GM12878 (cell line): ENCODE data around the gene DYNLL2. TPM values are rescaled to one million over a fixed set of nuclear protein-coding genes. Genes with fewer than 3 reads are reported as not detected.

ENCODE experiments used
- ATAC-seq: fragments of 200-7000 bp; cut with Tn5 transposase; 3 replicates; pipeline ENCODE4 v1.9.1; 2020; ENCODE audit warnings: mild to moderate bottlenecking, moderate library complexity
- BruUV-seq: library from RNA; stranded (reverse); fragments of 400-500 nt; replicated peaks from 2 replicates; lab custom pipeline; 2021; lab: Mats Ljungman, UMichigan
- CTCF ChIA-PET: fragments of 300-600 bp; sonication (Branson Sonifier 250); formaldehyde crosslinking; extraction: SDS; loops from one replicate; lab custom pipeline; 2021; ENCODE audit warnings: inconsistent platforms; lab: Yijun Ruan, JAX
- POLR2A ChIA-PET: fragments of 350-600 bp; formaldehyde crosslinking; extraction: SDS; loops from one replicate; lab custom pipeline; 2021; ENCODE audit warnings: inconsistent platforms; lab: Charles Lee
- RAD21 ChIA-PET: fragments of 300-600 bp; sonication (Branson Sonifier 250); formaldehyde crosslinking; loops from one replicate; lab custom pipeline; 2023; ENCODE audit warnings: antibody characterized with exemption; ENCODE audit not compliant: unreplicated experiment; lab: Charles Lee
- SMC1A ChIA-PET: fragments of 300-600 bp; sonication (Branson Sonifier 250); formaldehyde crosslinking; loops from one replicate; lab custom pipeline; 2023; ENCODE audit not compliant: unreplicated experiment, uncharacterized antibody; lab: Charles Lee
- DNase-seq: peaks from one replicate; pipeline ENCODE4 v3.0.0-alpha.2; 2011; ENCODE audit warnings: low read depth, low spot score
- FAIRE-seq: peaks from 3 replicates; lab custom pipeline; 2011; peaks lifted over from hg19 to GRCh38; lab: Jason Lieb, UNC
- H2AFZ ChIP-seq: 2 replicates; pipeline ENCODE4 v1.6.0; 2011; ENCODE audit warnings: low read depth, low read length, control low read depth; ENCODE audit not compliant: control insufficient read depth
- H3K27ac ChIP-seq: 2 replicates; pipeline ENCODE4 v1.5.1; 2011; ENCODE audit warnings: control low read depth; ENCODE audit not compliant: control insufficient read depth, insufficient read depth
- H3K27me3 ChIP-seq, 2 experiments: replicated peaks in 1 of 2; 2 replicates each; pipeline versions ENCODE4 v1.6.0 to v1.6.1; 2011; ENCODE audit warnings: low read length in 1 of 2; ENCODE audit not compliant: control insufficient read depth in 2 of 2, insufficient read depth in 2 of 2
- H3K36me3 ChIP-seq, 2 experiments: 2 replicates each; pipeline ENCODE4 v1.5.1; 2011; ENCODE audit warnings: low read length in 1 of 2; ENCODE audit not compliant: control insufficient read depth in 2 of 2, insufficient read depth in 2 of 2
- H3K4me1 ChIP-seq: 2 replicates; pipeline ENCODE4 v1.6.1; 2011; ENCODE audit warnings: mild to moderate bottlenecking, low read length, moderate library complexity, mixed read lengths; ENCODE audit not compliant: control insufficient read depth, insufficient read depth
- H3K4me2 ChIP-seq: 2 replicates; pipeline ENCODE4 v1.6.0; 2011; ENCODE audit warnings: control low read depth; ENCODE audit not compliant: control insufficient read depth, insufficient read depth
- H3K4me3 ChIP-seq: fragments of 200-600 bp; sonication (generic); 2 replicates; pipeline ENCODE4 v1.5.1; 2016
- H3K79me2 ChIP-seq: 2 replicates; pipeline ENCODE4 v1.6.0; 2011; ENCODE audit warnings: low read length; ENCODE audit not compliant: control insufficient read depth, insufficient read depth
- H3K9ac ChIP-seq: 2 replicates; pipeline ENCODE4 v1.8.0; 2011; ENCODE audit warnings: low read length, control low read depth, mixed read lengths; ENCODE audit not compliant: control insufficient read depth, insufficient read depth
- H3K9me3 ChIP-seq: replicated peaks from 3 replicates; pipeline ENCODE4 v1.5.1; 2011; ENCODE audit warnings: mild to moderate bottlenecking, low read length; ENCODE audit not compliant: control insufficient read depth, insufficient read depth
- H4K20me1 ChIP-seq: 2 replicates; pipeline ENCODE4 v1.6.0; 2011; ENCODE audit not compliant: control insufficient read depth, insufficient read depth
- BACH1 ChIP-seq: fragments of 450-650 bp; IDR thresholded peaks from 2 replicates; pipeline ENCODE4 v1.6.1; 2017; ENCODE audit warnings: mild to moderate bottlenecking, borderline replicate concordance
- BRCA1 ChIP-seq: IDR thresholded peaks from 2 replicates; pipeline ENCODE4 v1.6.1; 2011; ENCODE audit warnings: low read depth, low read length, improper control_type of control experiment
- ETV6 ChIP-seq, 2 experiments: fragments of 450-650 bp in 1 of 2; IDR thresholded peaks in 1 of 2; conservative IDR thresholded peaks in 1 of 2; 2 replicates each; pipeline ENCODE4 v1.6.1; 2014; ENCODE audit warnings: antibody characterized with exemption in 1 of 2, borderline replicate concordance in 1 of 2, low read depth in 1 of 2, mild to moderate bottlenecking in 1 of 2, moderate library complexity in 1 of 2
- HDGF ChIP-seq: fragments of 450-650 bp; IDR thresholded peaks from 2 replicates; pipeline ENCODE4 v1.6.1; 2016; ENCODE audit warnings: antibody characterized with exemption
- PML ChIP-seq: IDR thresholded peaks from 2 replicates; pipeline ENCODE4 v1.6.1; 2012; ENCODE audit warnings: low read length, inconsistent platforms
- SMAD5 ChIP-seq: IDR thresholded peaks from 2 replicates; pipeline ENCODE4 v1.6.1; 2016; ENCODE audit warnings: antibody characterized with exemption, low read depth
- TARDBP ChIP-seq: IDR thresholded peaks from 2 replicates; pipeline ENCODE4 v1.6.1; 2016; ENCODE audit warnings: borderline replicate concordance
- TCF12 ChIP-seq: IDR thresholded peaks from 2 replicates; pipeline ENCODE4 v1.6.1; 2011; ENCODE audit warnings: low read depth, mild to moderate bottlenecking, low read length
- WGBS: methylation state at CpG from one replicate; pipeline ENCODE4 v1.1.6; 2016; ENCODE audit warnings: low lambda C conversion rate; ENCODE audit not compliant: insufficient replicate concordance, insufficient coverage; ENCODE audit errors: missing lambda C conversion rate; 5-methylcytosine and 5-hydroxymethylcytosine counted together
- in situ Hi-C: fragments of 300-500 bp; cut with MboI; formaldehyde crosslinking; loops from 9 replicates; pipeline ENCODE4 v1.14.3; 2018; ENCODE audit warnings: mixed read lengths
- intact Hi-C: fragments of 100-400 bp; cut with micrococcal nuclease; formaldehyde crosslinking; loops from one replicate; pipeline ENCODE4 v1.14.2; 2022; ENCODE audit not compliant: unreplicated experiment
- polyA plus RNA-seq, 11 experiments: library from polyadenylated mRNA; depleted of rRNA in 4 of 11; unstranded in 6 of 11; stranded (reverse) in 5 of 11; fragments of >200 nt; fragmentation: Nextera tagmentation in 4 of 11; fragmentation: Illumina TruSeq in 1 of 11; extraction: Ambion mirVana in 4 of 11; extraction: Trizol in 1 of 11; gene quantifications; 1 replicate in 1 of 11; 2 replicates in 10 of 11; pipeline versions ENCODE4 v1.2.1 to v1.2.3, GENCODE V29; 2011 to 2016; ENCODE audit warnings: inconsistent platforms in 2 of 11, missing spikeins in 2 of 11, low read depth in 1 of 11
- total RNA-seq, 4 experiments: library from RNA; depleted of rRNA in 3 of 4; stranded (reverse); fragments of >200 nt in 3 of 4; fragmentation: Illumina TruSeq in 1 of 4; extraction: Trizol in 1 of 4; gene quantifications; 2 replicates each; pipeline versions ENCODE4 v1.2.1 to v1.2.3, GENCODE V29; 2013 to 2021
- TF ChIP-seq, protein P1 (sequence below): IDR thresholded peaks from 2 replicates; pipeline ENCODE4 v1.6.1; 2012; ENCODE audit warnings: low read depth, low read length, improper control_type of control experiment

The DYNLL2 gene
- total and polyA plus RNA-seq, 10 of the 15 experiments (the other 5 are each of a cell fraction or from before 2014, with no cell fraction given), result 0.62 to 19.2 (median 9.1) TPM

GRCh38 chr17:58046239-58047094, 36.8 kb upstream of the DYNLL2 start:
- H3K36me3 ChIP-seq, result no peaks in the 10 kb centered on the region
- CTCF ChIA-PET, result interaction anchor here (1.3 kb wide), 1 partner anchor 189 kb away, joined by 3 read pairs; no protein-coding TSS in a partner anchor
- FAIRE-seq (no peak), ATAC-seq (no peak), DNase-seq (no peak)
- H3K4me2 ChIP-seq, result no peak overlapping the region
- RAD21 ChIA-PET, result no interaction called here
- WGBS, result 37% methylated on average over 18 of the region's 18 CpGs
- H3K4me1 ChIP-seq, result no peaks in the 10 kb centered on the region
- POLR2A ChIA-PET, result no interaction called here
- H3K27me3 ChIP-seq, result no peaks in the 10 kb centered on the region
- no peak overlapping the region for H3K4me3 ChIP-seq
- no peaks in the 10 kb centered on the region for H3K9me3 ChIP-seq
- H4K20me1 ChIP-seq, result no peaks in the 10 kb centered on the region
- no peak overlapping the region for H2AFZ ChIP-seq
- in situ Hi-C loops, result no loop called here
- H3K9ac ChIP-seq, result no peak overlapping the region
- no TSS peak for BruUV-seq
- H3K79me2 ChIP-seq, result no peaks in the 10 kb centered on the region
- no peak overlapping the region for H3K27ac ChIP-seq
- intact Hi-C loops, result no loop called here
- SMC1A ChIA-PET, result no interaction called here
- TF ChIP-seq TCF12 (no peak), BACH1 (no peak), BRCA1 (no peak), HDGF (no peak), ETV6 (conservative IDR thresholded peaks at IDR 0.05 in 1 of 2, IDR thresholded peaks at IDR 0.05 in 1 of 2; ENCODE audit: borderline replicate concordance in 1 of 2, low read depth in 1 of 2) (no peak), SMAD5 (no peak), PML (no peak), TARDBP (no peak)
- TF ChIP-seq, protein P1, sequence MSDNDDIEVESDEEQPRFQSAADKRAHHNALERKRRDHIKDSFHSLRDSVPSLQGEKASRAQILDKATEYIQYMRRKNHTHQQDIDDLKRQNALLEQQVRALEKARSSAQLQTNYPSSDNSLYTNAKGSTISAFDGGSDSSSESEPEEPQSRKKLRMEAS, result no peak
